ENCODE results near the gene TBATA. TPM values are rescaled to one million over a fixed set of nuclear protein-coding genes. Genes with fewer than 3 reads are reported as not detected.

TBATA gene
- total RNA-seq, 1 donor from 2014 or later: not detected

- peak; percentile 73 for DNase-seq
Measured at GRCh38 chr10:70742537-70743429, 42.4 kb downstream of the TBATA start.

- no peak for DNase-seq
Measured at GRCh38 chr10:70740406-70741288, 44.5 kb downstream of the TBATA start.

DNA sequence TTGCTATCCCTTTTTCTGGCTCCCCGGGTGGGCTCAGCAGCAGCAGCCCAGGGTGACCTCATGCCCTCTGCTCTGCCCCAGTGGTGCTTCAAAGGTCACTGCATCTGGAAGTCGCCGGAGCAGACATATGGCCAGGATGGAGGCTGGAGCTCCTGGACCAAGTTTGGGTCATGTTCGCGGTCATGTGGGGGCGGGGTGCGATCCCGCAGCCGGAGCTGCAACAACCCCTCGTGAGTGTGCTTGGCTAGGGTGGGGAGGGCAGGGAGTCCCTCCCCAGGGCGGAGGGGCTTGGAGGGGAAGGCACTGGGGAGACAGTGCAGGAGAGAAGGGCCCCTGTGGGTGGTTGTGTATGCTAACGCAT is 46.4 kb downstream of the TBATA start:
- no peak for DNase-seq

- DNase-seq: peak; percentile 13
Measured at GRCh38 chr10:70738006-70738760, 47.0 kb downstream of the TBATA start.

- DNase-seq: no peak
Measured at GRCh38 chr10:70737250-70737649, 47.9 kb downstream of the TBATA start.

DNA sequence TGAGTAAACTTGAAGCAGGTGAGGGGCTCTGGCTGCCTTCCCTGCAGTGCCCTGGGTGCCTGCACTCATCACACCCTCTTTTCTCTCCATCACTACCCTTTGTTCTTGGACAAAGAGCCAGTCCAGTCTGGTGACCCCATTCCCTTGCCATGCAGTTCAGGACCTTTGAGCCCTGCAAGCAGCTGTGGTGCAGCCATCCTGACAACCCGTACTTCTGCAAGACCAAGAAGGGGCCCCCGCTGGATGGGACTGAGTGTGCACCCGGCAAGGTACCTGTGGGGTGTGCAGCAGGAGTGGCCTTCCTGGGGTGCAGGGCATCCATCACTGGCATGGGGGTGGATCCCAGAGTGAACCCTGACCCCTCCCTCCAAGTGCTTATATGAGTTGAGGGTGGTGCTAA is 48.7 kb downstream of the TBATA start:
- no peak for DNase-seq

- DNase-seq: no peak
Measured at GRCh38 chr10:70735161-70735560, 50.0 kb downstream of the TBATA start.

DNA sequence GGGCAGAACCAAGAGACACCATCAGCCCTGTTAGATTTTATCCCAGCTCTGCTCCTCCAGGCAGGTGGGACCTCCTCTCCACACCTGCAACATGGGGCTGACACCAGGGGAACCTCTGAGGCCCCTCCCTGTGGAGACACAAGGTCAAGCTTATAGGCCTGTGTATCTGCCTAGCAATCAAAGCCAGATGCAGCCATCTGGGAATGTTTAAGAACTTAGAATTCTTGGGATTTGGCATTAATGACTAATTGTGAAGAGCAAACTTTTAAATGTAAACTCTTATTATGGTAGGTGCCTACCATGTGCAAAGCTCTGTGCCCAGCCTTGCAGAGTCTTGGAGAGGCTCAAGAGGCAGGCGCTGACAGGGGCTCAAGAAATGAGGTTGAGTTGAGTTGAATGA is 52.1 kb downstream of the TBATA start:
- DNase-seq: no peak

- DNase-seq: no peak
Measured at GRCh38 chr10:70732569-70732968, 52.6 kb downstream of the TBATA start.

DNA sequence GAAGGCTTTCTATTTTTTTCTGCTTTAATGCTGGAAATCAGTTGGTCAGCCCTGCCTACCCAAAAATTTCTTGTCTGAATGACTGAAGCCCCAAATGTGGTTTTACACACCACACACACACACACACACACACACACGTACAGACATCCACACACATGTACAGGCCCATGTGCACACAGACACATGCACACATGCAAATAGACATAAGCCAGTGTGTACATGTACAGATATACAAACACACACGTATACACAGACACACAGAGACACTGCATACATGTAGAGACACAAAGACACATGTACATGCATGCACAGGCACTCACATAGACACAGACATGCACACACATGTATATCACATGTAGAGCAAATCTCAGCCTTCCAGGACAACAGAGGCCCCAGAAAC is 54.2 kb downstream of the TBATA start:
- no peak for DNase-seq

DNA sequence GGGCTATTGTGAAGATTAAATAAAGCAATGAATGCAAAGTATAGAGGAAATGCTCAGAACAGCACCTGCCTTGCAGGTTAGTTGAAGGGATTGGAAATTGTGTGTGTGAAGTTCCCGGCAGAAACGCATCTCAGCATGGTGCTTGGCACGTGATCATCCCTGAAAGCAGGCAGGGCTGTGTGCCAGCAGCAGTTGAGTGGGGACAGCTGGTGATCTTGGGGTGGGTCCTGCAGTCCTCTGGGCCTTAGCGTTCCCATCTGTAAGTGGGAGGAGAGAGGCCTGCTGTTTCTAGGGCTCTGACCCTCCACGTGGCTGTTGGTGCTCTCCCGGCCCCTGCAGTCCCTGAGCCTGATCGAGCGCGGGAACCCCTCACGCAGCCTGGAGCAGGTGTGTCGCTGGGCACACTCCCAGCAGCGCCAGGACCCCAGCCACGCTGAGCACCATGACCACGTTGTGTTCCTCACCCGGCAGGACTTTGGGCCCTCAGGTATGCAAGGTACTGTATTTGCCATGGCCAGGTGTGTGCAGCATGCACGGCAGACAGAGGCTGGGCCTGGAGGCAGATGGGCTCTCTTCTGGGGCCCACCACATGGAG is 55.3 kb downstream of the TBATA start:
- DNase-seq: no peak

- no peak for DNase-seq
Measured at GRCh38 chr10:70728328-70728727, 56.8 kb downstream of the TBATA start.

DNA sequence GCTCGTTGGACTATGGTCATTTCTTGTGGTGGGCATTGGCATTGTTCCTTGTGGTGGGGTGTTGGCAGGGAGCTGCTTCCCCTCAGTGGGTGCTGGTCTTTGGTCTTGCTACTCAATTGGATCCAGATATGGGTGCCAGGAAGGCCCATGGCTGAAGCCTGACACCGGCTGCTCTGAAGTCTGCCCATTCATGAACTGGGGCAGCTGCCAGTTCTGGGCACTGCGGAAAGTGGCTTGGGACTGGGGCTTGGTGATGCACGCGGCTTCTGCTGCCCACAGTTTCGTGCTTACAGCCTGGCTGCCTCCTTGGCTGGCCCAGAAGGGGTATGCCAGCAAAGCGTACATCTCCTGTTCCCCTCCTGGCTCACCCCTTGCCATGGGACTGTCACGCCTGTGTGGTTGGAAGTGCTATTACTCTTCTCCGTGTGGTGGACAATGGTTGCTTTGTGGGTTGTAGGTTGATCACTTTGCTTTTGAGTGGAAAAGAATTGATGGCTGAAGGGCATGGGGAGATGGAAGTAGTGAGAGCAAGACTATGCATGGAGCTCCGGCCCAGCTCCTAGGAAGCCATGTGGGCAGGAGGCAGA is 58.2 kb downstream of the TBATA start:
- no peak for DNase-seq

DNA sequence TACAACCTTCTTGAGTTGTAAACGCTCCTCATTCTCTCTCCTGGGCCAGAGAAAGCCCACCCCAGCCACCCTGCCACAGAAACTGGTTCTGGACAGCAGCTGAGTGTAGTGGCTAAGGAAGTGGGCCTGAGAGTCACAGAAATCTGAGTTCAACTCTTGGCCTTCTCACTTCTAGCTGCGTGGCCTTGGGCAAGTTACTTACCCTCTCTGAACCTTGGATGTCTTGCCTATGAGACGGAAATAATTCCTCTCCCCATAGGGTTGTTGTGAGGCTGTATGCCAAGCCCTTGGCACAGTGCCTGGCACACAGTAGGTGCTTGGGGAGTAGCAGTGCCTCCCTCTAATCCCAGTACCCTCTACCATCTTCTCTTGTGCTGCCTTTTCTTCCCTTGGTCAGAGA is 61.4 kb downstream of the TBATA start:
- DNase-seq: no peak

DNA sequence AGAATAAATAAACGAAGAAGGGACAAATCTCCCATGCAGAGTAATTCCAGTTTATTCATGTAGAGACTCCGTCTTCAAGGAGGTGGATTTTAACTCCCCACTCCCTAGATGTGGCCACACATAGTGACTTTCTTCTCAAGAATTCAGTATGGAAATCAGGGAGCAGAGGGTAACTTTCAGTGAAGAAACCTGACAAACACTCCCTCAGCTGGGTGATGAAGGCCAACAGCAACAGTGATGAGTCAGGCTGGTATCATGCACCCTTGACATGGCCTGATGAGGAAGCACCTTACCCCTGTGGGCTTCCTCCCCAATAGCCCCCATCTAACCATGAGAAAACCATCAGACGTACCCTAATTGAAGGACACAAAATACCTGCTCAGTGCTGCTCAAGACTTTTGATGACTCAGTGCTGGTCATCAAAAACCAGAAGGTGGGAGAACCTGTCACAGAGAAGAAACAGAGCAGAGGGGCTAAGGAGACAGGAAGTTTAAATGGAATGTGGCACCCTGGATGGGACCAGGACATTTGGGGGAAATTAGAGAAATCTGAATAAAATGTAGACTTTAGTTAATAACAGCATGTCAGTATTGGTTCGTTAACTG is 62.3 kb downstream of the TBATA start:
- peak; percentile 8 for DNase-seq

Other genes with a start within 250 kb of the TBATA start
- gene PRF1, start 182.6 kb downstream of the TBATA start, total RNA-seq: not detected in 2 replicates
- gene ADAMTS14, start 112.9 kb downstream of the TBATA start, total RNA-seq: under 0.01 and 0.05 TPM in 2 replicates
- 15.0 and 15.8 TPM in 2 replicates for gene SGPL1, start 30.6 kb upstream of the TBATA start, total RNA-seq
- gene PCBD1, start 103.2 kb upstream of the TBATA start, total RNA-seq: 57.3 and 93.5 TPM in 2 replicates